ENCODE measurements around the gene DNAH8.
"Not testable (repeated sequence)": the region's sequence is repeated elsewhere in the genome, so short reads cannot be mapped to it uniquely, and the experiment has no call there.

GRCh38 chr6:38699702-38700101 is 15.4 kb upstream of the DNAH8 start:
- TF ChIP-seq CTCF (IDR thresholded peaks at IDR 0.05 in 8 of 11, conservative IDR thresholded peaks at IDR 0.05 in 3 of 11); POLR2A (IDR thresholded peaks at IDR 0.05); POLR2AphosphoS5 (IDR thresholded peaks at IDR 0.05): not testable (repeated sequence)

Measured in spleen (tissue), 7 donors.